Fibroblast of lung (primary cell): ENCODE results near the gene HTR1D. TPM values are rescaled to one million over a fixed set of nuclear protein-coding genes. Genes with fewer than 3 reads are reported as not detected.

Experiments used
- DNase-seq, 2 donors: peaks; one replicate each; pipeline versions ENCODE4 v3.0.0 to v3.0.0-alpha.2; 2010; ENCODE audit warnings: low read depth in 2 of 2
- H2AFZ ChIP-seq: 2 replicates; pipeline ENCODE4 v1.5.1; 2012; ENCODE audit warnings: low read length, control low read depth, inconsistent platforms
- H3K27ac ChIP-seq: 2 replicates; pipeline ENCODE4 v1.5.1; 2011; ENCODE audit warnings: low read length, control low read depth; ENCODE audit not compliant: insufficient read depth
- H3K27me3 ChIP-seq: 2 replicates; pipeline ENCODE4 v1.5.1; 2011; ENCODE audit warnings: mild to moderate bottlenecking, low read length; ENCODE audit not compliant: control insufficient read depth, insufficient read depth
- H3K36me3 ChIP-seq: 2 replicates; pipeline ENCODE4 v1.5.1; 2011; ENCODE audit warnings: low read length; ENCODE audit not compliant: control insufficient read depth, insufficient read depth
- H3K4me1 ChIP-seq: 2 replicates; pipeline ENCODE4 v1.5.1; 2011; ENCODE audit warnings: low read length; ENCODE audit not compliant: control insufficient read depth, insufficient read depth; ENCODE audit errors: extremely low read depth
- H3K4me2 ChIP-seq: 2 replicates; pipeline ENCODE4 v1.5.1; 2011; ENCODE audit warnings: low read length, control low read depth; ENCODE audit not compliant: insufficient read depth; ENCODE audit errors: extremely low read depth
- H3K4me3 ChIP-seq, 4 experiments: fragments of 200-600 bp in 1 of 4; sonication (generic) in 1 of 4; replicated peaks in 1 of 4; 2 replicates each; pipeline ENCODE4 v1.5.1; 2011 to 2016; ENCODE audit warnings: low read length in 4 of 4, low read depth in 3 of 4, mild to moderate bottlenecking in 3 of 4, control low read depth in 2 of 4, inconsistent platforms in 1 of 4, mixed read lengths in 1 of 4; ENCODE audit not compliant: insufficient read depth in 1 of 4; ENCODE audit errors: control extremely low read depth in 1 of 4
- H3K79me2 ChIP-seq: 2 replicates; pipeline ENCODE4 v1.5.1; 2012; ENCODE audit warnings: mild to moderate bottlenecking, low read length, inconsistent platforms; ENCODE audit not compliant: control insufficient read depth, insufficient read depth
- H3K9ac ChIP-seq: 2 replicates; pipeline ENCODE4 v1.5.1; 2011; ENCODE audit warnings: mild to moderate bottlenecking, low read length, control low read depth; ENCODE audit not compliant: insufficient read depth
- H3K9me3 ChIP-seq: 2 replicates; pipeline ENCODE4 v1.5.1; 2012; ENCODE audit warnings: low read depth, low read length; ENCODE audit not compliant: control insufficient read depth, insufficient read depth
- H4K20me1 ChIP-seq: 2 replicates; pipeline ENCODE4 v1.5.1; 2011; ENCODE audit warnings: low read length; ENCODE audit not compliant: control insufficient read depth, insufficient read depth; ENCODE audit errors: extremely low read depth
- CTCF ChIP-seq, 2 donors: IDR thresholded peaks in 1 of 2; conservative IDR thresholded peaks in 1 of 2; 1 replicate in 1 of 2; 2 replicates in 1 of 2; pipeline ENCODE4 v1.5.1; 2011 to 2012; ENCODE audit warnings: low read length in 2 of 2, control low read depth in 1 of 2, inconsistent platforms in 1 of 2, low read depth in 1 of 2, mild to moderate bottlenecking in 1 of 2
- EZH2 ChIP-seq: IDR thresholded peaks from 2 replicates; pipeline ENCODE4 v1.5.1; 2012; ENCODE audit warnings: low read length, control low read depth, mild to moderate bottlenecking; ENCODE audit errors: missing control alignments
- polyA plus RNA-seq, 2 donors: library from polyadenylated mRNA; depleted of rRNA in 1 of 2; stranded (reverse) in 1 of 2; unstranded in 1 of 2; fragments of >200 nt; gene quantifications; 2 replicates each; pipeline ENCODE4 v1.2.1, GENCODE V29; 2011 to 2012; ENCODE audit warnings: missing spikeins in 1 of 2
- total RNA-seq: library from RNA; depleted of rRNA; stranded (reverse); fragments of >200 nt; gene quantifications from 2 replicates; pipeline ENCODE4 v1.2.1, GENCODE V29; 2014

The HTR1D gene
- total and polyA plus RNA-seq, 2 donors (not counting 1 experiment from before 2014, with no cell fraction given), result not detected

GRCh38 chr1:23167353-23168078 lies 49.8 kb downstream of the HTR1D start:
- TF ChIP-seq EZH2 (no peak), CTCF (conservative IDR thresholded peaks at IDR 0.05 in 1 of 2, IDR thresholded peaks at IDR 0.05 in 1 of 2; ENCODE audit: low read depth in 1 of 2, low read length in 2 of 2) (no peak)
- peaks cover 49% of the 10 kb centered on the region for H3K79me2 ChIP-seq
- peak overlapping the region; percentile 81 for H3K4me2 ChIP-seq
- H2AFZ ChIP-seq, result no peak overlapping the region
- H3K4me3 ChIP-seq, result peak overlapping the region; percentile 85 to 89 (median 88)
- H3K4me1 ChIP-seq, result peaks cover 15% of the 10 kb centered on the region
- H3K27ac ChIP-seq, result peak overlapping the region; percentile 33
- H3K36me3 ChIP-seq, result no peaks in the 10 kb centered on the region
- H3K9ac ChIP-seq, result peak overlapping the region; percentile 90
- no peaks in the 10 kb centered on the region for H3K9me3 ChIP-seq
- H3K27me3 ChIP-seq, result no peaks in the 10 kb centered on the region
- H4K20me1 ChIP-seq, result no peaks in the 10 kb centered on the region
- DNase-seq, result peak; percentile 63 to 71

- no peaks in the 10 kb centered on the region for H4K20me1 ChIP-seq
- peaks cover 15% of the 10 kb centered on the region for H3K4me1 ChIP-seq
- H3K79me2 ChIP-seq, result peaks cover 54% of the 10 kb centered on the region
- H3K4me3 ChIP-seq, result peak overlapping the region; percentile 85 to 89 (median 88)
- no peaks in the 10 kb centered on the region for H3K27me3 ChIP-seq
- no peak for DNase-seq
- peak overlapping the region; percentile 81 for H3K4me2 ChIP-seq
- H3K27ac ChIP-seq, result peak overlapping the region; percentile 33
- no peak for TF ChIP-seq CTCF (conservative IDR thresholded peaks at IDR 0.05 in 1 of 2, IDR thresholded peaks at IDR 0.05 in 1 of 2; ENCODE audit: low read depth in 1 of 2, low read length in 2 of 2)
- TF ChIP-seq EZH2, result no peak
- peak overlapping the region; percentile 26 for H3K9ac ChIP-seq
- H2AFZ ChIP-seq, result no peak overlapping the region
- no peaks in the 10 kb centered on the region for H3K36me3 ChIP-seq
- H3K9me3 ChIP-seq, result no peaks in the 10 kb centered on the region
Measured at GRCh38 chr1:23166854-23167253, 50.4 kb downstream of the HTR1D start.

GRCh38 chr1:23163395-23163794 lies 53.9 kb downstream of the HTR1D start:
- no peaks in the 10 kb centered on the region for H4K20me1 ChIP-seq
- H3K4me1 ChIP-seq, result peaks cover 5% of the 10 kb centered on the region
- H3K9ac ChIP-seq, result no peak overlapping the region
- no peaks in the 10 kb centered on the region for H3K9me3 ChIP-seq
- no peaks in the 10 kb centered on the region for H3K27me3 ChIP-seq
- H3K36me3 ChIP-seq, result no peaks in the 10 kb centered on the region
- DNase-seq, result no peak
- TF ChIP-seq EZH2 (no peak), CTCF (conservative IDR thresholded peaks at IDR 0.05 in 1 of 2, IDR thresholded peaks at IDR 0.05 in 1 of 2; ENCODE audit: low read depth in 1 of 2, low read length in 2 of 2) (no peak)
- no peak overlapping the region for H3K4me3 ChIP-seq
- H2AFZ ChIP-seq, result no peak overlapping the region
- no peak overlapping the region for H3K4me2 ChIP-seq
- no peak overlapping the region for H3K27ac ChIP-seq
- peaks cover 82% of the 10 kb centered on the region for H3K79me2 ChIP-seq
